ENCODE data around the gene GJA5.

GJA5 gene

DNA sequence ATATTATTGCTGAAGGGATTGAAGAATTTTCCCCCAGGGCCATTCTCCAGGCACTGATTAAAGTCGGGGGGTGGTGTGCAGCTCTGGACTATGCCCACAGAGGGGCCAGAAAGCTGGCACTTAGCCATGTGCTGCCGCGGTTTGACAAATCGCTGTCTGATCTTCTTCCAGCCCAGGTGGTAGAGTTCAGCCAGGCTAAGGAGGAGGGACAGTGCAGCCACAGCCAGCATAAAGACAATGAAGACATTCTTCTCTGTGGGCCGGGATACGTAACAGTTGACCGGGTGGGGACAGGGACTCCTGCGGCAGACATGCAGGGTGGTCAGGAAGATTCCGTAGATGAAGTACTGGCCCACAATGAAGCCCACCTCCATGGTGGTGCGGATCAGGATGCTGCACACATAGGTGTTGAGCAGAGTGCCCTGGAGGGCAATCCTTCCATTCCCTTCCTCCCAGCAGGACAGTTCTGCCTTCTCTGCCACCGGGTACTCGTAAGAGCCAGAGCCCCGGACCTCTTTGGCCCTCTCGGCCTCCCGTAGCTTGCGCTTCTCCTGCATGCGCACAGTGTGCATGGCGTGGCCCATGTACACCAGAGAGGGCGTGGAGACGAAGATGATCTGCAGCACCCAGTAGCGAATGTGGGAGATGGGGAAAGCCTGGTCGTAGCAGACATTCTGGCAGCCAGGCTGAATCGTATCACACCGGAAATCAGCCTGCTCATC, 1.9 kb downstream of the GJA5 start:
- no peak for DNase-seq

GRCh38 chr1:147757015-147757990, 3.1 kb downstream of the GJA5 start:
- DNase-seq = peak; percentile 26

- DNase-seq = no peak
These were observed 4.1 kb downstream of the GJA5 start for GRCh38 chr1:147756341-147756740.

- no peak for DNase-seq
These were observed 5.7 kb downstream of the GJA5 start for GRCh38 chr1:147754661-147755060.

GRCh38 chr1:147753081-147753480, 7.3 kb downstream of the GJA5 start:
- DNase-seq = no peak

GRCh38 chr1:147752511-147752910, 7.9 kb downstream of the GJA5 start:
- DNase-seq = no peak

DNA sequence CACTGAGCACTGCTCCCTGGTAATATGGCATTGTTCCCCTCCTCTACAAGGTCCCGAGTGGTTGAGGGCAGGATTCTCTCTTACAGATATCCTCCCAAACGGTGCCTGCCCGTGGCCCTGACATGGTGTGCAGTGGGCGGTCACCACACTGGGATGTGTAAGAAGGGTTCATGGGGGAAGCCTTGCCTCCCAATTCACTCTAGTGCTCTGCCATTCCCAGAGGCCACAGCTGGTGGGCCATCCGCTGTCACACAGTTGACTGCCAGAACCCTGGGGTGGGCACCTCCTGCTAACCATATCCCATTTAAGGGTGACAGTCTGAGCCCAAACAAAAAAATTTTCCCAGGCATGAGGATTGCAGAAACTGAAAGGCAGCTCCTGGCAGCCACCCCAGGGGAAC, 9.1 kb downstream of the GJA5 start:
- no peak for DNase-seq

DNA sequence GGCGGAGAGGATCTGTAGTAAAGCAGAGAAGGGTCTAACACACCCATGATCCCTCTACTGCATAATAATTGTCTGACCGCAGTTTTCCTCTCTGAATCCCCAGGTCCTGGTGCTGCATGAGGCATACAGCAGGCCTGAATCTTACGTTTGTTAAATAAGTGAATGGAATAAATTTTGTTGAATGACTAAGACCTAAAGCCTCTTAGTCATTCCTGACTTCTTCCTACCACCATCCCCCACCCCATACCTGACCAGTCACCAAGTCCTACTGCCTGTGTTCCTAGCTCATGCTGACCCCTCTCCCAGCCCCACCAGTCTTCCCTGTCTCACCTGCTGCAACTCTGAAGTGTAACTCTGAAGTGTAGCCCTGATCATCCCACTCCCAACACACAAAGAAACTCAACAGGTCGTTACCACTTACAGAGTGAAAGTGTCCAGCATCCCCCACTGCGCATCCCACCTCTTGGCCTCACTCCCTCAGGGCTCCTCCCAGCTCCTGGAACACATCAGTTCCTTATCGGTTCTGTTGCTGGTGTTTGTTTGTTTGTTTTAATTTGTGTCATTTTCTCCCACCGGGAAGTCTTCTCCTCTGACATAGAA, 9.7 kb downstream of the GJA5 start:
- DNase-seq = no peak

DNA sequence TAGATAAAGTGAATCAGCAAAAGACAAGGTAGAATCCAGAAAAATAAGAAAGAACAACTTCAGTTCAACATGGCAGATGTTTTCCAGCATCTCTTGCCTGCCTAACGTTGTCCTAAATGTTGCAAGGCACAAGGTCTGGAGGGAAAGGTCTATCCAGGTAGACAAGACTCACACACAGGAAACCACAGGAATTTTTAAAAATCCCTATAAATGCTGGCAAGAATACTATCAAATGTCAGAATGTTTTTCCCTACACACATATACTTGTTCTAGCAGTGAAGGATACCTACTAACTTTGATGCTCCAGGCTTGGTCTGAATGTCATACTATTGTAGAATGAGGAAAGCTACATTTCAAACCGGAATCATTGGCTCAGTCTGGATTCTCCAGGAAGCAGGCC, 10.6 kb downstream of the GJA5 start:
- DNase-seq = no peak

GRCh38 chr1:147748676-147749350, 11.6 kb downstream of the GJA5 start:
- DNase-seq = no peak

GRCh38 chr1:147747966-147748365, 12.4 kb downstream of the GJA5 start:
- DNase-seq = no peak

DNA sequence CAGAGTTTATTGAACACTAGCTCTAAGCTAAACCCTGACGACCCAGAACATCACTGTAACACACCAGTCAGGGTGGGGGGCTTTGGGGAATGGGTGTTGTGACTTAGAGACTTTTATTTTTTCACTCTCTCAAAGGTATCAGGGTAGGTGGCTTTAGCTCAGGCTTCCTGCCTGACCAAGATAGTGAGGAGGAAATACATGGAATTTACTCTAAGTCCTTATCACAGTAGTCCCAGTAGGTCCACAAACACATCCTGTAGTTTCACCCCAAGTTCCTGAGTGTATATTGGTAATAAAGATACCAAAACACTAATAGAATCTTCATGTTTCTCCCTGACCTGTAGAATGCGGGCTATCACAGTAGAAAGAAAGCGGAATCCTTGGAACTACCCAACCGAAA, 15.1 kb downstream of the GJA5 start:
- DNase-seq = no peak

- DNase-seq = no peak
These were observed 19.3 kb downstream of the GJA5 start for GRCh38 chr1:147741065-147741464.

GRCh38 chr1:147740391-147740790, 20.0 kb downstream of the GJA5 start:
- no peak for DNase-seq

DNA sequence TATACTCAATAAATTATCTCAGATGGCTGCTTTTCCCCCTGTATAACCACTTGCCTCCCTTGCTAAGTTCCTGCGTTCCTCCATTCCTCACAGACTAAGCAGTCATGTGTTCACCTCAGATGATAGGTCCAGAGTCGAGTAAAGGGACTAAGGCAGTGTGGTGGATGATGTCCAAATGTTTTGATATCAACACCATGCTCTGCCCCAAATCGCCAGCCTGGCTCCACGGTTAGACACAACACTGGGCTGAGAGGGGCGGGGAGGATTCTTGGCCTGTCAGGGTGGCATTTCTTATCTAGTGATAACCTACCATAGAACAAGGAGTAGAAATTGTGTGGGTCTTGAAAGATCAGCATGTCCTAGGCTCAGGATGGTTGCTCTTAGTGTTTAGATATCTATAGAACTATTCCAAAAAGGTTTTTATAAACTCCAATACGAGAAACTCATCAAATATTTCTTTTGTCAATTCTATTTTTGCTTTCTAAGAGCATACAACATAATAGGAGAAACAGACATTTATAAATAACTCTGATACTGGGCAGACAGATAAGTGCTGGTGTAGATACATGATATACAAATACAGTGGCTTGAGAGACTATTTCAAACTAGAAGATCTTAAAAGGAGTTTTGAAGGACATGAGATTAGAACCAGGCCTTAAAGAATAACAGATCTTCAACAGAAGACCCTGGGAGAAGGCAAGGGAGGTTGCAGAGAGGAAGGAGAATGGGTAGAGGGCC, 21.5 kb downstream of the GJA5 start:
- no peak for DNase-seq

- no peak for DNase-seq
These were observed 22.3 kb downstream of the GJA5 start for GRCh38 chr1:147738129-147738528.

- DNase-seq = no peak
These were observed 23.5 kb downstream of the GJA5 start for GRCh38 chr1:147736883-147737282.

GRCh38 chr1:147735423-147735822, 25.0 kb downstream of the GJA5 start:
- no peak for DNase-seq

- peak; percentile 68 for DNase-seq
These were observed 26.0 kb downstream of the GJA5 start for GRCh38 chr1:147734291-147734841.

- DNase-seq = no peak
These were observed 31.1 kb downstream of the GJA5 start for GRCh38 chr1:147729315-147729714.

DNA sequence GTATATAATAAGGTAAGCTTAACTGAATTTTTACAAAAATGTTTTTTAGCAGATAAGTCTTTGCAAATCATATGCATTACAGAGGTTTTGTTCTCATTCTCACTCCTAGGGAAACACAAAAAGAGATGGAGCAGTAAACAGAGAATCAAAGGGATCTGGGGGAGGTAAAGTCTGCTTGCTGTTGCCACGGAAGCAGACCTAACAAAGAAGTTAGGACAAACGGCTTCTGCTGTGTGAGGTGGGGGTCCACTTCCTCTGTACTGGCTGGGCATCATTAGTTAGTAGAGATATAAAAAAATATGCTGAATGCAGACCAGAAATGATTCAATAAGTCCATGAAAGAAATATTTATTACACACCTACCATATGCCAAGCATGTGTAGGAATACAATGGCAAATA, 34.2 kb downstream of the GJA5 start:
- DNase-seq = no peak

DNA sequence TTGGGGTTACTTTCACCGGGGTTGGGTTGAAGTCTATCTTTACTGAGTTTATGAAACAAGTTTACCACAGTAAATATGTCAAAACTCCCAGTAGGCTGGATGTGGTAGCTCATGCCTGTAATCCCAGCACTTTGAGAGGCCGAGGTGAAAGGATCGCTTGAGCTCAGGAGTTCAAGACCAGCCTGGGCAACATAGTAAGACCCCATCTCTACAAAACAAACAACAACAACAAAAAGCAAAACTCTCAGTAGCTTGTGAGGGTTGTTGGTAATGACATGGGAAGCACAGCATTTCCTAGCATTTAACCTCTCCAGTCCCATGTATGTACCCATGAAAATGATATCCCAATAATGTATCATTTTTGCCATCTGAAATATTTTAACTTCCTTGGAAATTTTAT, 34.7 kb downstream of the GJA5 start:
- DNase-seq = no peak
